Glutamatergic neuron (in vitro differentiated cells): ENCODE data around the gene LTBP2. TPM values are rescaled to one million over a fixed set of nuclear protein-coding genes. Genes with fewer than 3 reads are reported as not detected.
A peak's percentile ranks its signal among the peaks of the same experiment; 100 is the strongest.

Experiments
- DNase-seq: peaks from one replicate; pipeline ENCODE4 v3.0.0; 2022
- H3K27ac Mint-ChIP-seq: one replicate; pipeline ENCODE4 v1.8.0; 2020; ENCODE audit warnings: mild to moderate bottlenecking, mixed read lengths, inconsistent platforms; ENCODE audit not compliant: unreplicated experiment
- H3K27me3 Mint-ChIP-seq: one replicate; pipeline ENCODE4 v1.8.0; 2020; ENCODE audit warnings: mild to moderate bottlenecking, moderate library complexity, mixed read lengths, inconsistent platforms; ENCODE audit not compliant: unreplicated experiment
- H3K36me3 Mint-ChIP-seq: one replicate; pipeline ENCODE4 v1.8.0; 2020; ENCODE audit warnings: mild to moderate bottlenecking, mixed read lengths, inconsistent platforms; ENCODE audit not compliant: unreplicated experiment
- H3K4me1 Mint-ChIP-seq: one replicate; pipeline ENCODE4 v1.8.0; 2020; ENCODE audit warnings: mild to moderate bottlenecking, low read depth, mixed read lengths, inconsistent platforms; ENCODE audit not compliant: unreplicated experiment
- H3K4me3 Mint-ChIP-seq: one replicate; pipeline ENCODE4 v1.8.0; 2020; ENCODE audit warnings: mild to moderate bottlenecking, mixed read lengths, inconsistent platforms; ENCODE audit not compliant: unreplicated experiment
- H3K9me3 Mint-ChIP-seq: one replicate; pipeline ENCODE4 v1.8.0; 2020; ENCODE audit warnings: mild to moderate bottlenecking, moderate library complexity, mixed read lengths, inconsistent platforms; ENCODE audit not compliant: unreplicated experiment
- CTCF ChIP-seq: fragments of 200-600 bp; sonication (generic); IDR thresholded peaks from one replicate; pipeline ENCODE4 v1.5.0; 2021; ENCODE audit not compliant: partially characterized antibody, unreplicated experiment
- total RNA-seq: library from RNA; stranded (reverse); fragmentation: NEBNext Ultra II Directional; extraction: Animal tissue kit (Norgen Biotek cat#: 25700); gene quantifications from one replicate; pipeline ENCODE4 v1.2.1, GENCODE V29; 2021; ENCODE audit not compliant: unreplicated experiment

LTBP2 gene
- total RNA-seq, 1 donor from 2014 or later: 1.2 TPM

- Mint-ChIP-seq H3K27me3 (peaks cover 11% of the 10 kb centered on the region), H3K27ac (no peak overlapping the region), H3K4me1 (peaks cover 3% of the 10 kb centered on the region), H3K9me3 (peaks cover 6% of the 10 kb centered on the region), H3K36me3 (peaks cover 3% of the 10 kb centered on the region), H3K4me3 (peak overlapping the region; percentile 68)
- TF ChIP-seq CTCF: no peak
- no peak for DNase-seq
Measured at GRCh38 chr14:74613211-74613914, 1.3 kb upstream of the LTBP2 start.

- H3K27ac Mint-ChIP-seq: no peak overlapping the region
- TF ChIP-seq CTCF: peak; percentile 50
- peaks cover 6% of the 10 kb centered on the region for H3K9me3 Mint-ChIP-seq
- H3K36me3 Mint-ChIP-seq: peaks cover 3% of the 10 kb centered on the region
- peak; percentile 91 for DNase-seq
- peak overlapping the region; percentile 72 for H3K4me3 Mint-ChIP-seq
- H3K27me3 Mint-ChIP-seq: peaks cover 11% of the 10 kb centered on the region
- H3K4me1 Mint-ChIP-seq: peaks cover 3% of the 10 kb centered on the region
Measured at GRCh38 chr14:74612350-74613021, 449 bp upstream of the LTBP2 start.

- Mint-ChIP-seq H3K4me3 (no peak overlapping the region), H3K27me3 (peaks cover 11% of the 10 kb centered on the region), H3K36me3 (peaks cover 3% of the 10 kb centered on the region), H3K27ac (no peak overlapping the region), H3K4me1 (peaks cover 3% of the 10 kb centered on the region), H3K9me3 (peaks cover 6% of the 10 kb centered on the region)
- no peak for DNase-seq
- TF ChIP-seq CTCF: no peak
Measured at GRCh38 chr14:74610866-74611649, 979 bp downstream of the LTBP2 start.

- no peak for DNase-seq
- H3K4me1 Mint-ChIP-seq: peaks cover 3% of the 10 kb centered on the region
Measured at GRCh38 chr14:74610199-74610865, 1.7 kb downstream of the LTBP2 start.

More at GRCh38 chr14:74610199-74610865, 1.7 kb downstream of the LTBP2 start:
- no peak for TF ChIP-seq CTCF
- H3K36me3 Mint-ChIP-seq: peaks cover 3% of the 10 kb centered on the region
- H3K27ac Mint-ChIP-seq: peak overlapping the region; percentile 5
- H3K9me3 Mint-ChIP-seq: peaks cover 2% of the 10 kb centered on the region
- peak overlapping the region; percentile 50 for H3K4me3 Mint-ChIP-seq
- H3K27me3 Mint-ChIP-seq: peaks cover 11% of the 10 kb centered on the region
